Stomach (tissue), 9 donors: ENCODE results near the gene STPG2. TPM values are rescaled to one million over a fixed set of nuclear protein-coding genes. Genes with fewer than 3 reads are reported as not detected.

Experiments
- DNase-seq, 2 donors: peaks; one replicate each; pipeline versions ENCODE4 v3.0.0 to v3.0.0-alpha.2; 2013 to 2019
- H3K27ac ChIP-seq, 5 donors: fragments of 200-600 bp in 4 of 5; sonication (generic) in 4 of 5; one replicate each; pipeline ENCODE4 v1.5.1; 2013 to 2019; ENCODE audit warnings: mild to moderate bottlenecking in 1 of 5, moderate library complexity in 1 of 5
- H3K27me3 ChIP-seq, 3 donors: fragments of 200-600 bp; sonication (generic); one replicate each; pipeline ENCODE4 v1.5.1; 2017 to 2019; ENCODE audit warnings: mixed run types in 1 of 3
- H3K36me3 ChIP-seq, 4 donors: fragments of 200-600 bp; sonication (generic); 1 replicate in 3 of 4; 2 replicates in 1 of 4; pipeline ENCODE4 v1.5.1; 2016 to 2019
- H3K4me1 ChIP-seq, 4 donors: fragments of 200-600 bp; sonication (generic); one replicate each; pipeline ENCODE4 v1.5.1; 2016 to 2019
- H3K4me3 ChIP-seq, 4 donors: fragments of 200-600 bp; sonication (generic) in 3 of 4; one replicate each; pipeline ENCODE4 v1.5.1; 2016 to 2019; ENCODE audit warnings: mild to moderate bottlenecking in 1 of 4
- H3K9me3 ChIP-seq, 4 donors: fragments of 200-600 bp; sonication (generic); one replicate each; pipeline ENCODE4 v1.5.1; 2016 to 2019
- CTCF ChIP-seq, 7 experiments: fragments of 450-650 bp in 4 of 7; fragments of 200-600 bp in 3 of 7; sonication (generic) in 3 of 7; IDR thresholded peaks; one replicate each; pipeline ENCODE4 v1.5.1; 2016 to 2019; ENCODE audit warnings: antibody characterized with exemption in 7 of 7, control low read depth in 2 of 7, mild to moderate bottlenecking in 1 of 7
- EP300 ChIP-seq: sonication (generic); formaldehyde crosslinking; IDR thresholded peaks from one replicate; pipeline ENCODE4 v1.6.1; 2017; ENCODE audit warnings: antibody characterized with exemption
- POLR2A ChIP-seq, 4 donors: fragments of 450-650 bp; IDR thresholded peaks; one replicate each; pipeline ENCODE4 v1.6.1; 2016; ENCODE audit warnings: antibody characterized with exemption in 4 of 4, control low read depth in 2 of 4, mild to moderate bottlenecking in 1 of 4, moderate library complexity in 1 of 4
- POLR2AphosphoS5 ChIP-seq, 3 donors: sonication (generic); formaldehyde crosslinking; IDR thresholded peaks; one replicate each; pipeline ENCODE4 v1.6.1; 2016; ENCODE audit warnings: antibody characterized with exemption in 3 of 3
- whole genome bisulfite sequencing, 5 donors: extraction: QIAGEN DNeasy Blood & Tissue Kit in 3 of 5; methylation state at CpG; one replicate each; pipeline versions ENCODE4 v1.1.5 to v1.1.7; 2013 to 2018; 5-methylcytosine and 5-hydroxymethylcytosine counted together
- intact Hi-C: fragments of 100-400 bp; cut with DNase I; formaldehyde crosslinking; loops from one replicate; pipeline ENCODE4 v1.15.1; 2023; ENCODE audit warnings: low total_unique reads
- polyA plus RNA-seq, 3 donors: library from polyadenylated mRNA; stranded (reverse); fragments of 200-250 nt; gene quantifications; one replicate each; pipeline ENCODE4 v1.2.3, GENCODE V29; 2013
- total RNA-seq, 5 donors: library from RNA; depleted of rRNA; stranded (reverse); fragments of >200 nt; gene quantifications; one replicate each; pipeline versions ENCODE4 v1.1.0 to v1.2.3, GENCODE V29; 2014 to 2016
- donor health status: healthy with polysubstance abuse.
- donor health status: Bipolar disorder and iron deficiency.
- donor health status: healthy.

STPG2 gene
- total and polyA plus RNA-seq, 8 donors, result 0.05 to 0.89 (median 0.49) TPM; not detected in 4

DNA sequence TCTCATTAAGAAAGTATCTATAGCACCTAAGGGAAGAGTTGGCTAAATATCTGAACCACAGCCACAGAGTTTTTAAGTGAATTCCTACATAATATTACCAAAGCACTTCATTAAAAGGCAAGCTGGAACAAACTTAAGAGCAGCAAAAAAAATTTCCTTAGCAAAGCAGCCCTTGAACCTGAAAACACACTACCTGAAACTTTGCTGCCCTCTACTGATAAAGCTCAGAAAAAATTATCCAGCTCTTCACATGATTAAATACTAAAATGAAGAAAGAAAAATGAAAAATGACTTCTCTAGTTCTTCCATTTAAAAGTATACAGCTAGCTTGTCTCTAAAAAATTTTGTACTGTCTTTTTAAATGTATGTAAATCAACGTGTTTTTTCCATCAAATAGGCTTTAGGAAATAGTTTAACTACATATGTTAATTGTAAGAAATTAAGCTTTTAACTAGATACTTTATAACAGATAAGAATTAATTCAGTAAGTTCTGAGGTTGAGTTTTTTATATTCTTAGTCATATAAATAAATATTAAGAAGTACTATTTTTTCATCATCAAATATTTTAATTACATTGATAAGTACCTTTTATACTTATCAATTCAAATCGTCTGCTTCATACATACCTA lies 156.1 kb downstream of the STPG2 start:
- Histone ChIP-seq H3K27me3 (no peaks in the 10 kb centered on the region), H3K4me3 (no peak overlapping the region), H3K9me3 (peaks cover 0 to 4% (median 0%) of the 10 kb centered on the region in 4 donors), H3K27ac (no peak overlapping the region), H3K36me3 (no peaks in the 10 kb centered on the region), H3K4me1 (no peaks in the 10 kb centered on the region)
- peak in 3 of 7 experiments; percentile 12 to 26 (median 14) for TF ChIP-seq CTCF (IDR thresholded peaks at IDR 0.05)
- no peak for TF ChIP-seq POLR2A (IDR thresholded peaks at IDR 0.05)
- DNase-seq, result peak in 1 of 2 donors; percentile 64
- WGBS, 5 donors, result 17 to 34% (median 21%) methylated on average over 2 of the region's 2 CpGs
- intact Hi-C loops, result no loop called here

DNA sequence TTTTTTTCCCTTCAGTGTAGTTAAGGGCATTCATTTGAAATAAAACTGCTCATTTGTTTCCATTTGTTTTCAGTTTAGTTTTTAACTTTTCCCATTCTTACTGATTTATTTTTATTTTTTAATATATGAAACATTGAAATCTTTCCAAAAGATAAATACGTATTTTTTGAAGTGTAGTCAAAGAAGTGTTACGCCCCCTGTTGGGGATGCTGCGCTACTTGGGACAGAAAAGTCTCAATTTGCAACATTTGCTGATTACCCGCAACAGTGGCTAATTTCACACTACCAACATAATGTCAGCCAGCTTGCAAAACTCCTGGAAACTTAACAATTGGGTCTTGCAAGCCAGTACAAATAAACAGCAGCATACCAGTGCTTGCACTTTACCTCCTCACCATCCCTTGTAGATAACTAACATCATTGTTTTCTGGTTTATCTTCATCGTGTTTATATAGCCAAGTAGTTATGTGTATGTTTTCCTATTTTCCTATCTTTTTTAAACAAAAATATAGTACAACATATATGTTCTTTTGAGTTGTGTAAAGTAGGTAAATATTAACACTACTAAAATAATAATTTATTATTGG lies 158.6 kb downstream of the STPG2 start:
- H3K4me3 ChIP-seq, result no peak overlapping the region
- H3K36me3 ChIP-seq, result no peaks in the 10 kb centered on the region
- no peaks in the 10 kb centered on the region for H3K9me3 ChIP-seq
- H3K4me1 ChIP-seq, result no peaks in the 10 kb centered on the region
- no peaks in the 10 kb centered on the region for H3K27me3 ChIP-seq
- TF ChIP-seq POLR2AphosphoS5 (IDR thresholded peaks at IDR 0.05) (no peak), POLR2A (IDR thresholded peaks at IDR 0.05) (no peak), CTCF (IDR thresholded peaks at IDR 0.05) (no peak), EP300 (no peak)
- WGBS, 5 donors, result 69 to 81% (median 71%) methylated on average over 5 of the region's 5 CpGs
- no peak for DNase-seq
- H3K27ac ChIP-seq, result no peak overlapping the region
- intact Hi-C loops, result no loop called here

- no peak for TF ChIP-seq CTCF (IDR thresholded peaks at IDR 0.05)
- no peak for TF ChIP-seq POLR2AphosphoS5 (IDR thresholded peaks at IDR 0.05)
- no peak overlapping the region for H3K27ac ChIP-seq
- H3K36me3 ChIP-seq, result no peaks in the 10 kb centered on the region
- no peaks in the 10 kb centered on the region for H3K27me3 ChIP-seq
- peaks cover 0 to 6% (median under 1%) of the 10 kb centered on the region in 4 donors for H3K9me3 ChIP-seq
- intact Hi-C loops, result no loop called here
- no peak for DNase-seq
- no peaks in the 10 kb centered on the region for H3K4me1 ChIP-seq
- 83 to 91% (median 88%) methylated on average over 2 of the region's 2 CpGs for WGBS, 5 donors
- no peak overlapping the region for H3K4me3 ChIP-seq
These were observed 164.3 kb downstream of the STPG2 start for GRCh38 chr4:97978791-97979488.

GRCh38 chr4:97953171-97953941 lies 189.9 kb downstream of the STPG2 start:
- no peak overlapping the region for H3K4me3 ChIP-seq
- no peak for DNase-seq
- H3K27me3 ChIP-seq, result no peaks in the 10 kb centered on the region
- H3K4me1 ChIP-seq, result no peaks in the 10 kb centered on the region
- intact Hi-C loops, result no loop called here
- no peak overlapping the region for H3K27ac ChIP-seq
- no peak for TF ChIP-seq CTCF (IDR thresholded peaks at IDR 0.05)
- no peak for TF ChIP-seq POLR2A (IDR thresholded peaks at IDR 0.05)
- TF ChIP-seq EP300, result no peak
- no peak for TF ChIP-seq POLR2AphosphoS5 (IDR thresholded peaks at IDR 0.05)
- H3K9me3 ChIP-seq, result peaks cover 0 to 35% (median 19%) of the 10 kb centered on the region in 4 donors
- 51 to 73% (median 68%) methylated on average over 2 of the region's 2 CpGs for WGBS, 5 donors
- H3K36me3 ChIP-seq, result no peaks in the 10 kb centered on the region
